Stimulated activated effector memory CD8-positive, alpha-beta T cell treated with anti-CD3 and anti-CD28 coated beads, Interleukin-12 subunit alpha, Interleukin-12 subunit beta, amount 100 ng/mL, for 72 hours (primary cell): ENCODE data around the gene SMDT1.
"Not testable (repeated sequence)": the region's sequence is repeated elsewhere in the genome, so short reads cannot be mapped to it uniquely, and the experiment has no call there.

ENCODE experiments used
- ATAC-seq: fragments of 150-1000 bp; cut with Tn5 transposase; 2 replicates; pipeline ENCODE4 v1.10.0; 2021
- DNase-seq, 2 donors: peaks; one replicate each; pipeline ENCODE4 v3.0.0; 2021 to 2022; ENCODE audit warnings: low spot score in 2 of 2
- H3K27ac Mint-ChIP-seq: one replicate; pipeline ENCODE4 v1.8.0; 2022; ENCODE audit warnings: mild to moderate bottlenecking, mixed read lengths
- H3K36me3 Mint-ChIP-seq: one replicate; pipeline ENCODE4 v1.8.0; 2022; ENCODE audit warnings: mild to moderate bottlenecking, mixed read lengths
- H3K4me1 Mint-ChIP-seq: one replicate; pipeline ENCODE4 v1.8.0; 2022; ENCODE audit warnings: mixed read lengths
- H3K4me3 Mint-ChIP-seq: one replicate; pipeline ENCODE4 v1.8.0; 2022; ENCODE audit warnings: mild to moderate bottlenecking, mixed read lengths
- H3K9me3 Mint-ChIP-seq: one replicate; pipeline ENCODE4 v1.8.0; 2022; ENCODE audit warnings: mixed read lengths

SMDT1 gene

DNA sequence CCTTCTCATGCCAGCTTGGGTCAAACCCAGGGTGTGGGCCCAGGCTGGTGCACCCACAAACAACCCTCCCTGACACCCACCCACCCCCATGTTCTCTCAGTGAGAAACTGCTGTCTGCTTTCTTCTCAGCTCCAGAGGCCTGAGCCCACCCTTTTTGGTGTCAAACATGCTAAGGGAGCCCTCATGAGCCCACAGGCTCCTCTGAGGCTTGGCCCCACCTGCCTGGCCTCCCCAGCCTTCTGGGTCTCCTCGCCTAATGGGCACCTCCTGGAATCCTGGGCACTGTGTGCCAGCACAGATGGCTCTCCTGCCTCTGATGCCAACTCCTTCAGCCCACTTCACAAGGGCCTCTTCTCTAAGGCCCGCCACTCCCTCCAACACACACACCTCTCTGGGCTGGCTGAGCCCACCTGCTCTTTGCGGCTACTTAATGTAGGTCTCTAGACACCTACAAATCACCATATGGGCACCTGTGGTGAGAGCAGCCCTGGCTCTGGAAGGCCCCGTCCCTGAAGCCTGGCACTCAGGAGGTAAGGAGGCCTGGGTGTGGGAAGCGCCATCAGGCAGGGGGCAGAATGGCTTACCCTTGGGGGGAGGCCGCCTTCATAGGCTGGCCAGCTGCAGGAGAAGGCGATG, 13.3 kb upstream of the SMDT1 start:
- H3K9me3 Mint-ChIP-seq, result no peaks in the 10 kb centered on the region
- H3K36me3 Mint-ChIP-seq, result peaks cover 43% of the 10 kb centered on the region

GRCh38 chr22:42066937-42067336, 12.6 kb upstream of the SMDT1 start:
- no peak for ATAC-seq
- Mint-ChIP-seq H3K9me3 (no peaks in the 10 kb centered on the region), H3K4me3 (no peak overlapping the region), H3K27ac (peak overlapping the region; percentile 53), H3K36me3 (peaks cover 36% of the 10 kb centered on the region), H3K4me1 (peaks cover 32% of the 10 kb centered on the region)
- no peak for DNase-seq

More for the DNA sequence above, 13.3 kb upstream of the SMDT1 start:
- Mint-ChIP-seq H3K4me1 (peaks cover 27% of the 10 kb centered on the region), H3K4me3 (no peak overlapping the region), H3K27ac (peak overlapping the region; percentile 52)
- DNase-seq (peak in 1 of 2 donors; percentile 46), ATAC-seq (no peak)

GRCh38 chr22:42067671-42068251, 11.7 kb upstream of the SMDT1 start:
- DNase-seq (no peak), ATAC-seq (no peak)
- Mint-ChIP-seq H3K4me1 (peaks cover 33% of the 10 kb centered on the region), H3K36me3 (peaks cover 28% of the 10 kb centered on the region), H3K27ac (peak overlapping the region; percentile 53), H3K9me3 (no peaks in the 10 kb centered on the region), H3K4me3 (no peak overlapping the region)

DNA sequence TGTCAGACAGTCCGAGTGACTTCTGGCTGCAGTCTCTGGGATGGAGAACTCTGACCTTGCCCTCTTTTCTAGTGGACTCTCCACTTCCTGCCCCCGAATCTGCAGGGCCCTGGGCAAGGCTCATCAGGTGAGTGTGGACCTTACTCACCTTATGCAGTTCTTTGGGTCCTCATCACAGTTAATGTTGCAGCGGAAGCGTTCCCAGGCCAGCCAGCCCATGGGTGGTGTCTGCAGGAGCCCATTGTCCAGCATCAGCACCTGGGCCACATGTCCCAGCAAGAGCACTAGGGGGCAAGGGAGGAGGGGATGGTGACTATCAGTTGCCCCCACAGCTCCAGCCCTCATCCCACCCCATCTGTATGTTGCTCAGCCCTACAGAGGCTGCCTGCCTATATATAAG, 11.2 kb upstream of the SMDT1 start:
- Mint-ChIP-seq H3K36me3 (peaks cover 23% of the 10 kb centered on the region), H3K27ac (no peak overlapping the region), H3K4me3 (no peak overlapping the region), H3K9me3 (no peaks in the 10 kb centered on the region), H3K4me1 (peaks cover 38% of the 10 kb centered on the region)
- ATAC-seq (no peak), DNase-seq (no peak)

DNA sequence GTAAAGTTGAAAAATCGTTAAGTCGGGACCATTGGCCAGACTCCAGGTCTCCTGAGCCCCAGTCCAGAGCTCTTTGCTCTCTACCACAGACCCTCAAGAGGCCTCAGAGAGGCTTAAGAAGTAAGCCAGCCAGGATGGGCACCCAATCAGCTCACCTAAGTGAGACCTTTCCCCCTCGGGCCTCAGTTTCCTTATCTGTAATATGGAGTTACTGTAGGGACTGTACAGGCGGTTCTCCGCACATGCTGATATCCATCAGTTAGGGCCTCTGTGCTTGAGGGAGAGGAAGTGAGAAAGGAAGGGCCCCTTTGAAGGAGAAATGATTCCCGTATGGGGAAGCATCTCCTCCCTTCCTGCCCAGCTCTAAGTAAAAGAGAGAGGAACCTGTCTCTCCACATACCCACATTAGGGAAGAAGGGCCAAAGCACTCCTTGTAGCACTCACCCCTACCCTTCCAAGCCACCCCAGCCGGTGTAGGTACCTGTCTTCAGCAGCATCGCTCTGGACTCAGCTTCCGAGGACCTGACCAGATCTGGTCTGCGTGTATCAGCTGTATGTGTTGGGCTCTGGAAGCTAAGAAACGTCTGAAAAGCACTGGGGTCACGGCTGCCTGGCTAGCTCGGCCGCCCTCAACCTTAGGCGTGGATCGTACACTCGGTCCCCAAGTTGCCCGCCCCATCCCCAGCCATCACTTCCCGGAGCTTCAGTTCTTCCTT, 9.5 kb upstream of the SMDT1 start:
- Mint-ChIP-seq H3K4me3 (peak overlapping the region; percentile 88), H3K9me3 (no peaks in the 10 kb centered on the region), H3K4me1 (peaks cover 44% of the 10 kb centered on the region), H3K36me3 (peaks cover 13% of the 10 kb centered on the region), H3K27ac (peak overlapping the region; percentile 93)
- ATAC-seq, result no peak
- no peak for DNase-seq

- Mint-ChIP-seq H3K27ac (peak within 1 kb of the TSS; percentile 93), H3K4me3 (peak within 1 kb of the TSS; percentile 88), H3K9me3 (no peaks in the 10 kb centered on the region), H3K36me3 (peaks cover 13% of the 10 kb centered on the region), H3K4me1 (peaks cover 40% of the 10 kb centered on the region)
- DNase-seq (peak; percentile 81 to 96), ATAC-seq (peak; percentile 97)
These were observed 8.7 kb upstream of the SMDT1 start, which contains the start of gene NAGA for GRCh38 chr22:42070517-42071422. NAGA (minus strand) TSS chr22:42070812; CDS start chr22:42070297, 515 bp downstream.

GRCh38 chr22:42071508-42071907, 8.0 kb upstream of the SMDT1 start:
- H3K9me3 Mint-ChIP-seq, ATAC-seq, DNase-seq: not testable (repeated sequence)
- Mint-ChIP-seq H3K27ac (peak overlapping the region; percentile 93), H3K36me3 (peaks cover 13% of the 10 kb centered on the region), H3K4me1 (peaks cover 40% of the 10 kb centered on the region), H3K4me3 (peak overlapping the region; percentile 88)

- Mint-ChIP-seq H3K27ac (peak overlapping the region; percentile 89), H3K36me3 (peaks cover 7% of the 10 kb centered on the region), H3K4me3 (peak overlapping the region; percentile 59), H3K4me1 (peaks cover 33% of the 10 kb centered on the region), H3K9me3 (no peaks in the 10 kb centered on the region)
- ATAC-seq, result no peak
- no peak for DNase-seq
These were observed 6.7 kb upstream of the SMDT1 start for GRCh38 chr22:42072606-42073330.

- no peak for DNase-seq
- Mint-ChIP-seq H3K4me1 (peaks cover 37% of the 10 kb centered on the region), H3K9me3 (no peaks in the 10 kb centered on the region), H3K36me3 (peaks cover 7% of the 10 kb centered on the region), H3K27ac (peak overlapping the region; percentile 89), H3K4me3 (peak overlapping the region; percentile 59)
- no peak for ATAC-seq
These were observed 5.9 kb upstream of the SMDT1 start for GRCh38 chr22:42073621-42074041.

GRCh38 chr22:42074132-42074811, 5.2 kb upstream of the SMDT1 start, which contains the start of gene PHETA2:
PHETA2 (plus strand) TSS chr22:42074248; CDS start chr22:42077294, 3,046 bp downstream.
- ATAC-seq (no peak), DNase-seq (peak; percentile 40 to 74)
- H3K4me1 Mint-ChIP-seq, result peaks cover 44% of the 10 kb centered on the region
- H3K9me3 Mint-ChIP-seq, result no peaks in the 10 kb centered on the region
- peaks cover 11% of the 10 kb centered on the region for H3K36me3 Mint-ChIP-seq
- peak within 1 kb of the TSS; percentile 89 for H3K27ac Mint-ChIP-seq
- peak within 1 kb of the TSS; percentile 59 for H3K4me3 Mint-ChIP-seq

DNA sequence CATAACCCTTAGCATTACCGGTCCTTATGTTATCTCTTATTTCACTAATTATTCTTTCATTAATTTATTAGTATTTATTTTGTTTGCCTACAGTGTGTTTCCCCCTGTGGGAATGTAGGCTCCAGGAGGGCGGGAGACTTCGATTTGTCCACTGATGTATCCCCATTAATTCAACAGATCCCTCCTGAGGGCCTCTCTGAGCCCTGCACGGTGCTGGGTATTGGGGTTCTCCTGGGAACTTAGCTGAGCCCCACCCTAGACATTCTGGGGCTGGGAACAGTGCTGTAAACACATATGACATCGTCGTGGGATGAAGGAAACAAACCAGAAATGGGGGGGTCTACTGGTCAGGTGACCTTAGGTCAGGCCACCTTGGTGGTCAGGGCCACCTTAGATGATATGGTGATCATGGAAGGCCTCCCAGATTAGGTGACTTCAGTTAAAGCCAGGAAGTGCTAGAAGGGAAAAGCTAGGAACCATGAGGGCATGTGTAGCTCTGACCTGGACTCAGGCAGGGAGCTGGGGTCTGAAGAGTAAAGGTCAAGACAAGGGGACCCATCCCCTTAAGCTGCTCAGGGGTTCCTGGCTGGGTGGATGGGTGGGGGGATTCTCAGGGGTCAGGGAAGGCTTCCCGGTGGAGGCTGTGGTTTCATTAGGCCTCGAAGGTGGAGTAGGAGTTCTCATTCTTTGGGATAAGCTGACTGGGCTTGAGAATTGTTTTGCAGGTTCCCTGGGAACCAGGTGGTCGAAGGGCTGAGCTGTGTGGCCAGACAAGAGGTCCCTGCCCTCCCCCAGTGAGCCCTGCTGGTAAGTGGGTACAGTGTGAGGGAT, 4.4 kb upstream of the SMDT1 start:
- no peak for ATAC-seq
- peak overlapping the region; percentile 89 for H3K27ac Mint-ChIP-seq
- H3K4me3 Mint-ChIP-seq, result peak overlapping the region; percentile 59
- peaks cover 19% of the 10 kb centered on the region for H3K36me3 Mint-ChIP-seq
- no peak for DNase-seq
- H3K9me3 Mint-ChIP-seq, result no peaks in the 10 kb centered on the region
- peaks cover 42% of the 10 kb centered on the region for H3K4me1 Mint-ChIP-seq

GRCh38 chr22:42076764-42077485, 2.6 kb upstream of the SMDT1 start:
- Mint-ChIP-seq H3K27ac (no peak overlapping the region), H3K4me3 (no peak overlapping the region), H3K36me3 (peaks cover 22% of the 10 kb centered on the region), H3K4me1 (peaks cover 32% of the 10 kb centered on the region), H3K9me3 (no peaks in the 10 kb centered on the region)
- DNase-seq (no peak), ATAC-seq (no peak)
